ENCODE measurements around the gene HLX. TPM values are rescaled to one million over a fixed set of nuclear protein-coding genes. Genes with fewer than 3 reads are reported as not detected.
A peak's percentile ranks its signal among the peaks of the same experiment; 100 is the strongest.

Gene HLX, protein sequence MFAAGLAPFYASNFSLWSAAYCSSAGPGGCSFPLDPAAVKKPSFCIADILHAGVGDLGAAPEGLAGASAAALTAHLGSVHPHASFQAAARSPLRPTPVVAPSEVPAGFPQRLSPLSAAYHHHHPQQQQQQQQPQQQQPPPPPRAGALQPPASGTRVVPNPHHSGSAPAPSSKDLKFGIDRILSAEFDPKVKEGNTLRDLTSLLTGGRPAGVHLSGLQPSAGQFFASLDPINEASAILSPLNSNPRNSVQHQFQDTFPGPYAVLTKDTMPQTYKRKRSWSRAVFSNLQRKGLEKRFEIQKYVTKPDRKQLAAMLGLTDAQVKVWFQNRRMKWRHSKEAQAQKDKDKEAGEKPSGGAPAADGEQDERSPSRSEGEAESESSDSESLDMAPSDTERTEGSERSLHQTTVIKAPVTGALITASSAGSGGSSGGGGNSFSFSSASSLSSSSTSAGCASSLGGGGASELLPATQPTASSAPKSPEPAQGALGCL
- polyA plus RNA-seq (ENCODE audit: insufficient read length in 10 of 10): 10 to 100 TPM; 14.6 to 22.4 (median 18.0) TPM
- long read RNA-seq, donor 1, full-length matches to known transcripts: 16 of 16 reads
- long read RNA-seq, donor 1, partial matches to known transcripts: 0 of 16 reads
- long read RNA-seq, donor 1, other reads (novel, unspliced or antisense): 0 of 16 reads
- long read RNA-seq, donor 2, full-length matches to known transcripts: 7 of 7 reads
- long read RNA-seq, donor 2, partial matches to known transcripts: 0 of 7 reads
- long read RNA-seq, donor 2, other reads (novel, unspliced or antisense): 0 of 7 reads
- long read RNA-seq, donor 3, full-length matches to known transcripts: 1 of 1 reads
- long read RNA-seq, donor 3, partial matches to known transcripts: 0 of 1 reads
- long read RNA-seq, donor 3, other reads (novel, unspliced or antisense): 0 of 1 reads
- long read RNA-seq, donor 4, full-length matches to known transcripts: 11 of 11 reads
- long read RNA-seq, donor 4, partial matches to known transcripts: 0 of 11 reads
- long read RNA-seq, donor 4, other reads (novel, unspliced or antisense): 0 of 11 reads
- long read RNA-seq, donor 5, full-length matches to known transcripts: 31 of 31 reads
- long read RNA-seq, donor 5, partial matches to known transcripts: 0 of 31 reads
- long read RNA-seq, donor 5, other reads (novel, unspliced or antisense): 0 of 31 reads
- long read RNA-seq, donor 6, full-length matches to known transcripts: 26 of 26 reads
- long read RNA-seq, donor 6, partial matches to known transcripts: 0 of 26 reads
- long read RNA-seq, donor 6, other reads (novel, unspliced or antisense): 0 of 26 reads
- long read RNA-seq, donor 7, full-length matches to known transcripts: 17 of 17 reads
- long read RNA-seq, donor 7, partial matches to known transcripts: 0 of 17 reads
- long read RNA-seq, donor 7, other reads (novel, unspliced or antisense): 0 of 17 reads
- long read RNA-seq, donor 8, full-length matches to known transcripts: 11 of 11 reads
- long read RNA-seq, donor 8, partial matches to known transcripts: 0 of 11 reads
- long read RNA-seq, donor 8, other reads (novel, unspliced or antisense): 0 of 11 reads
- long read RNA-seq, donor 9, full-length matches to known transcripts: 6 of 6 reads
- long read RNA-seq, donor 9, partial matches to known transcripts: 0 of 6 reads
- long read RNA-seq, donor 9, other reads (novel, unspliced or antisense): 0 of 6 reads

DNA sequence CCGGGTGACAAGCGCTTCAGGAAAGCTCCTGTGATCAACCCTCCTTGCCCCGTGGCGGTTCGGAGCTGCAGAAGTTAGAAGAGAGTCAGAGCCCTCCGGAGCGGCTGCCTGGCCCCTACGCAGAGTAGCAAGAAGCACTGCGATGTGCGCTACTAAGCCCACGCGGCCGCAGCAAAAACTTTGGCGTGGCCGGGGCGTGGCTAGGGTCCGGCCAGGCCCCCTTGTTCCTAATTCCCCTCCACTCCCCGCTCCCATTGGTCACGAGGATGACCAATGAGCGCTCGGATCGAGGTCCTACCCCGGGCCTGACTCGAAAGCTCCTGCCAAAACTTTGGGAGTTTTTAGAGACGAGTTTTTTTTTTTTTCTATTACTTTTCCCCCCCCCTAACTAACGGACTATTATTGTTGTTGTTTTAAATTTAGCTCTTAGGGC is at the start of gene HLX:
TSS of gene HLX (plus strand) at position 368 of the 433 bp plus-strand sequence. CDS start 415 bp downstream, outside the sequence.
- DNase-seq: peak; percentile 95 to 98 (median 96)

DNA sequence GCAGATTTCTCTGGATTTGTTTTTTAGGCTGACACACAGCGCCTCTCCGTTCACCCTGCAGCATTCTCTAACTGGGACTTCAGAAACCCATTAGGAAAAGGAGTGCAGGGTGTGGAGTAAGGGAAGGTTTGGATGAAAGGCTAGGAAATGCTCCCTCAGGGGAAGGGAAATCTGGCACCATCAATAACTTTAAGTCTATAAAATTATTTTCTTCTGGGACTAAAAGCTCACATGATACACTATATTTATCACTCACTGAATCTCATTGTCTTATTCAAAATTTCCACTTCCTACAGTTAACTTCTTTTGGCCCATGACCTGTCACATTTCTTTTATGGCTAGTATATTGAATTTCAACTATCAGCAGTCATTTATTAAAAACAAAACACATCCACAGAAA is 45.8 kb upstream of the HLX start:
- peak in 1 of 3 donors; percentile 61 for DNase-seq

DNA sequence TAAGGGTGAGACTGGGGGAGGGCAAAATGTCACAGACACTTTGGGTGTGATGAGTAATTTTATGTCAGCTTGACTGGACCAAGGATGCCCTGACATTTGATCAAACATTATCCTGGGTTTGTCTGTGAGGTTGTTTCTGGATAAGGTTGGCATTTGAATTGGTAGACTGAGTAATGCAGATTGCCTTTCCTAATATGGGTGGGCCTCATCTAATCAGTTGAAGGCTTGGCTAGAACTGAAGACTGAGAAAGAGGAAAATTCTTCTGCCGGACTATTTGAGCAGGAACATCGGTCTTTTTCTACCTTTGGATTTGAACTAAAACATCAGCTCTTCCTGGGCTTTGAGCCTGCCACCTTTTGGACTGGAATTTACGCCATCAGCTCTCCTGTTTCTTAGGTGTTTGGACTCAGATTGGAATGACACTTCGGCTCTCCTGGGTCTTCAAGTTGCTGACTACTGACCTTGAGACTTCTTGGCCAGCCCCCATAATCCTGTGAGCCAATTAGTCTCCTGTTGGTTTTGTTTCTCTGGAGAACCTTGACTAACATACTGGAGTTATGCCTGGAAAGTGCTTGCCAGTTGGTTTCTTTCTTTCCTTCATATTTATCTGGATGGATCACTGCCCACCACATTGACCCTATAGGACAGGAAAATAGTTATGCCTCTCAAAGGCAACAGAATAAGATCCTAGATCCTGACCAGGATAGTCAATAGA is 44.9 kb upstream of the HLX start:
- no peak for DNase-seq

DNA sequence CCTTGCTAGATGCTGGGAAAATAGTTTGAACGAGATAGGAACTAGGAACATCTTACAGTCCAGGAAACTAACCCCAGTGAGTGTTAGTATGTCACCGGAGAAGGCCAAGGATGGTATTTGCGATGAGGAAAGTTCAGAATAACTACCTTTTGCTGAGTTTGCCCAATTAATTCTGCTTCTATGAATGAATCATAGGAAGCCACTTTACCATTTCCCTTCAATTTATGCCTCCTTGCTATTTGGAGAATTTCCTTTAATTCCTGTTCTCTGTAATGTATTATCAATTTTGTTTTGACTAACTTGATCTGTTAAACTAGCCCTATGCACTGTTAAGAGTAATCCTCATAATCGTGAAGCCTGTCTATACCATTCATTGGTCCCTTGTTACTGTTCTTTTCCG is 40.7 kb upstream of the HLX start:
- no peak for DNase-seq

DNA sequence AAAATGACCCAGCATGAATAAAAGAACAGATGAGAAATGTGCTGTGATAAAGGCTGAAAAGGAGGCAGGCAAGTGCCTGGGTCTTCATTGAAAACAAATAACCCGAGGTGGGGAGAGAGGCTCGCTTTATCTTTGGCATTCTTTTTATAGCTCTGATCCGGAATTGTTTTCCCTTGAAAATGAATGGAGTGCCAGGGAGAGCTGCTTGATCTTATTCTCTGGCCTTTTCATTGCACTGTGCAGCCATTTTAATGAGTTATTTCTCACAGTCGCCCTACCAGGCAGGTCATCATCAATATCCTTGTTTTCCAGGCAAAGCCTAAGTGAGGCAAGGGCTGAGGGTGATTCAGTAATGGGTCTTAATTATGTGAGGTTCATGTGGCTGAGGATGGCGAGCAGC is 39.8 kb upstream of the HLX start:
- no peak for DNase-seq

DNA sequence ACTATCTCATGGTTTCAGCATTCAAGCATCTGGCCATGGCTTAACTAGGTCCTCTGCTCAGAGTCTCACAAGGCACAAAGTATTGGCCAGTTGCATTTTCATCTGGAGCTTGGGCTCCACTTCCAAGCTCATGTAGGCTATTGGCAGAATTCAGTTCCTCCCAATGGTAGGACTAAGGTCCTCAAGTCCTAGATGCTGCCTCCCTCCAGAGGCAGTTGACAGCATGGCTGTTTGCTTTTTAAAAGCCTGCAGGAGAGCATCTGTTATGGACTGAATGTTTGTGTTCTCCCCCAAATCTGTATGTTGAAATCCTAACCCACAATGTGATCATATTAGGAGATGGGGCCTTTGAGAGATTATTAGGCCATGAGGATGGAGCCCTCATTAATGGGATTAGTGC is 38.0 kb upstream of the HLX start:
- DNase-seq: no peak

DNA sequence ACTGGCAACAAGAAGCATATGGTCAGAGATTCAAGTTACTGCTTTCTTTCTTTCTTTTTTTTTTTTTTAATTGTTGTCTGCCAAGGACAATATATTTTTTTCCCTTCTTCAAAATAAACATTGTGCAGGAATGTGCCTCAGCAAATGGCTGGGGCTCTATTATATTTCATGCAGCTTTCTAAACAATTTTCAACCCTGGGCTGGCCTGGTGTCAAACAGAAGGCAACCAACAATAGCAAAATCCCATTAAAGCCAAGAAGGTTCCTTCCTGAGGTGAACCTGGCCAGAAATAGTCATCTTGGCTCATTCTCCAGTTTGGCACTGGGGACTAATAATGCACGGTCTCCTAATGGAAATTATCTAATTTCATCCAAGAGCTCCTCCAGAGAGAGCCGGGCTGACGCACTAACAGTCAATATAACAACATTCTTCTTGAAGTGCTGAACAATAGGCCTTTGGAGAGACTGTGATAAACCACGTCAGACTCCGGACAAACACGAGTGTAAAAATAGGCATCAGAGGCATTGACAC is 35.7 kb upstream of the HLX start:
- peak; percentile 63 to 94 (median 82) for DNase-seq

DNA sequence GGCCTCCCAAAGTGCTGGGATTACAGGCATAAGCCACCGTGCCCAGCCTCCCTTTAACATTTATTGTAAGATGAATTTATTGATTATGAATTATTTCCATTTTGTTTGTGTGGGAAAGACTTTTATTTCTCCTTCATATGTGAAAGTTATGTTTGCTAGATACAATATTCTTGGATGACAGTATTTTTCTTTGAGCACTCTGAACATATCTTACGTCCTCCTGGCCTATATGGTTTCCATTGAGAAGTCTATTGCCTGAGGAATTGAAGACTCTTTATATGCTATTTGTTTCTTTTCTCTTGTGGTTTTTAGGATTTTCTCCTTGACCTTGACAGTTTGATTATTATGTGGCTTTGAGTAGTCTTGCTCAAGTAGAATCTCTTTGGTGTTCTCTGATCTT is 26.8 kb upstream of the HLX start:
- no peak for DNase-seq

DNA sequence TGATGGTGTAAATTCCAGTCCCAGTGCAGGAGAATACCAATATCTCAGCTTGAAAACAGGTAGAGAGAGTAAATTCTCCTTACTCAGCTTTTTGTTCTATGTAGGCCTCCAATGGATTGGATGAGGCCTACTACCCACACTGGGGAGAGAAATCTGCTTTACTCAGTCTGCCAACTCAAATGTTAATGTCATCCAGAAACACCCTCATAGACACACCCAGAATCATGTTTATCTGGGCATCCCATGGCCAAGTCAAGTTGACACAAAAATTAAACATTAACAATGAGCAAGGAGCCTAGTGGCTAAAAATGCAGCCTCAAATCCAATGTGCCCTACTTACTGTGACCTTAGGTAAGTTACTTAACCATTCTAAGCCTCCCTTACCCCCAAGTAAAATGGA is 6.9 kb upstream of the HLX start:
- no peak for DNase-seq

DNA sequence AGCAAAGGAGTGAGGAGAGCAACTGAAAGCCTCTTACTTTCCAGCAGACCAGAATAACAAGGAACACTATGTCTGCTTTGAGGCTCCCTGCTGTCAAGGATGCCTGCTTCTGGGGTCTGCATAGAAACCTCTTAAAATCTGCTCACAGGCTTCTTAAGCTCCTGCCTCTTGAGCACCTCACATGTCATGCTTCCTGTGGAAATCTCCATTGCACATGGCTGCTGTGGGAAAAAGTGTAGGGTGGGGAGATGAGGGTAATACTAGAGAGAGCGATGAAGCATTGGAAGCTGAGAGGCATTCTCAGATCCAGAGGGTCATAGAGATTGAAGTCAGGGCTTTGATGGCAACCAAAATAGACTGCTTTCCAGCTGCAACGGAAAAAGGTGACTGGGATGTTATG is 6.2 kb upstream of the HLX start:
- DNase-seq: no peak

DNA sequence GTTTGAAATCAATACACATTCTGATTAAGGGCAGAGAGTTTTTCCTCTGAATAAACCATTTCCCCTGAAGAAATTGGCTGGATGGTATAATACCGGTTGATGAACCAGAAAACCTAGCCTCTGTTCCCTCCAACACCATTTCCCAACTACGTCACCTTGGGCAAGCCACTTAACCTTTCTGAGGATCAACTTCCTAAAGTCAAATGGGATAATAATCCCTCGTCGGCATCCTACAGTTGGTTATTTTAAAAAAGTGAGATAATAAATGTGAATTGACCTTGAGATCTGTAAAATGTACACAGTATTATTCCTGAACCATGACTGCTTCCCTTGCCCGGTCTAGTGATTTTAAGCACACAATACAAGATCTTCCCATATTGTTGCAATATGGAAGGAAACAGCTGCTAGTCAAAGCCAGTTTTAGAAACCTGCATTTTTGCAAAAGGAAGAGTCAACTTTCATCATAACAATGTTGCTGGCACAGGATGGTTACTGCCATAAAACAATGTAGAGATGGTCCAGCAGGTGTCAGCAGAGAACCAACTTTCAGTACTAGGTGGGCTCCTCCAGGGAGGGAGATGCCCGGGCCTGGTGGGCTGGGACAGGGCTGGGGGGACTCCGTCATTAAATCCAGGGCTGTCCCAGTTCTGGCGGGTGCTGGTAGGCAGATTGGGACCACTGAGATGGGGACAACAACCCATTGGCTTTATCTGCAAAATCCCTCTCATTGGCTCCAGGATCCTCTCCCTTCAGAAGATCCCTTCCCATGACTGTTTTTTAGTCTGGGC is 5.2 kb upstream of the HLX start:
- peak; percentile 60 to 87 (median 73) for DNase-seq

DNA sequence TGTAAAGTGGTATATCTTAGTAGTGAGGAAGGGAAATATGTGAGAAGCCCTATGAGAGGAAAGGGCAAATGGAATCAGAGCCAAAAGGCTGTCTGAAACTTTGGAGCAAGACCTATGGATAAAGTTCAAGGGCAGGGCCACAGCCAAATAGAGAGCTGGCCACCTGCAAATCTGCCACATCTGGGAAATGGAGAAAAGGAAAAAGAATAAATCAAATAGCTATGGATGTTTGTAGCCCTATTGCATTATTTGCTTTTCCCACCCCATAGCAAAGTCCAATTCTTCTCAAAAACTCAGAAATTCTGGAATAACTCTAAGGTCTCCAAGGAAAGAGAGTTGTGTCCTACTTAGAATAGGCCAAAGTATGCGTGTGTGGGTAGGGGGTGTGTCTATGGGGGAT is 4.0 kb upstream of the HLX start:
- DNase-seq: peak in 1 of 3 donors; percentile 70

DNA sequence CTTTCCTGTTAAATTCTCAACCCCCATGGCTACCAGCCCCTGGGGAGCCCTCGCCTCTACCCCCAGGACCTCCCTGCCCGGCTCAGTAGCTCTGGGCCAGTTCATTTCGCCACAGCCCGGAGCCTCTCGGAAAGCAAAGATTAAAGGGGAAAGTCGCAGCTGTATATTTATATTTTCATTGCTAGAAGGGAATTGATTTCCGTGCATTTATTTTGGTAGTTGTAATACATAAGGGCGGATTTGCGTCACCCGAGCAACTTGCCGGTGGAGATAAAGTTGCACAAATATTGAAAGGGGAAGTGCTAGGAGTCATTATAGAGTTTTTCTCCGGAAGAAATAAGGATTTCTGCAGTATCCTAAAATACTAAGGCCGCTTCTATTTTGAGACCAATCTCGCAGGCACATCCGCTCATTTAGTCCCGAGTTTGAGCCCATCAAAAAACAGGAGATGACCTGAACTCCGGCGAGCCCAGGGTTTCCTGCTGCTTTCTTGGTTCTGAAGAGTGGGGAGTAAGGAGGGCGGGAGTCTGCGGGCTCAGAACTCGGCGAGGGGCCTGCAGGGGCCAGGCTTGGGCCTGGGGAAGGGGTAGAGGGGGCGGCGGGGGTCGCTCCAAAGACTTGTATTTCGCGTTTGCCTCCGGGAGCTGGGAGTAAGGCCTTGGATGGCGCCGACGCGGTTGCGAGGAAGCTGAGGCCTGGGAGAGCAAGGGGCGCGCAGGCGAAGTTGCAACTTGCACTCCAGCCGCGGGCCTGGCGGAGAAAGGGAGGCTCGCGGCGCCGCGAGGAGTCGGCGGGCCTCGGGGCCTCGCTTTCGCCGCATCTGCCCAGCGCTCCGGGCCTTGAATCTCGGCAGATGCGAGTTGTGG is 2.5 kb upstream of the HLX start:
- peak in 1 of 3 donors; percentile 73 for DNase-seq

DNA sequence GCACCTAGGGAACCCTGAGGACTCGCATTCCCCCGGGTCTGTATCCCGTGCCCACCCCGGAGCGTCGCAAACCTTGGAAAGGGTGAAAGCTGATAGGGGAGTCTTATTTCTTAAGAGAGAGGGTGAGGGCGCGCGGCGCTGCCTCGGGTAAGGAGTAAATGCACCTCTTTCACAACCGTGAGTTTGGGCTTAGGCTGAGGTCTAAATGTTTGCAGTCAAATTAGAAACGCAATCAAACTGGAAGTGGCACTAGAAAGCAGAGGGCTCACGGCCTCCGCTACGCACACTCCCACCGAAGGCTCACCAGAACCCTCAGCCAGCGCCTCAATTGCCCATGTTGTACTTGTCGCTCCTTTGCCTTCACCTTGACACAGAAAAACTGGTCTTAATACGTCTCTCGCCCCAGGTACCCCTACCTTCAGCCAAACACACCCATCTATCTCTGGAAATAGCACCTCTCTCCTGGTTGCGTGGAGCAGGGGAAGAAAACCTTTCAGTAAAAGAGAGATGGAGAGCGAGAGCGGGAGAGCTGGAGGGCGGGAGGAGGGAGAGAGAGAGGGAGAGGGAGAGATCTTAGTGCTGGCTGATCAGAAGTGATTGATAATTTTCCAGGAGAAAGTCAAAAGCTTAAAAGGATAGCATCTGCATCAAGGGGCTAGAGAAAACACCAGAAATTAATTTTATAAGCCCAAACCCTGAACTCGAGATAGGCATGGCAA is 1.7 kb upstream of the HLX start:
- DNase-seq: no peak

DNA sequence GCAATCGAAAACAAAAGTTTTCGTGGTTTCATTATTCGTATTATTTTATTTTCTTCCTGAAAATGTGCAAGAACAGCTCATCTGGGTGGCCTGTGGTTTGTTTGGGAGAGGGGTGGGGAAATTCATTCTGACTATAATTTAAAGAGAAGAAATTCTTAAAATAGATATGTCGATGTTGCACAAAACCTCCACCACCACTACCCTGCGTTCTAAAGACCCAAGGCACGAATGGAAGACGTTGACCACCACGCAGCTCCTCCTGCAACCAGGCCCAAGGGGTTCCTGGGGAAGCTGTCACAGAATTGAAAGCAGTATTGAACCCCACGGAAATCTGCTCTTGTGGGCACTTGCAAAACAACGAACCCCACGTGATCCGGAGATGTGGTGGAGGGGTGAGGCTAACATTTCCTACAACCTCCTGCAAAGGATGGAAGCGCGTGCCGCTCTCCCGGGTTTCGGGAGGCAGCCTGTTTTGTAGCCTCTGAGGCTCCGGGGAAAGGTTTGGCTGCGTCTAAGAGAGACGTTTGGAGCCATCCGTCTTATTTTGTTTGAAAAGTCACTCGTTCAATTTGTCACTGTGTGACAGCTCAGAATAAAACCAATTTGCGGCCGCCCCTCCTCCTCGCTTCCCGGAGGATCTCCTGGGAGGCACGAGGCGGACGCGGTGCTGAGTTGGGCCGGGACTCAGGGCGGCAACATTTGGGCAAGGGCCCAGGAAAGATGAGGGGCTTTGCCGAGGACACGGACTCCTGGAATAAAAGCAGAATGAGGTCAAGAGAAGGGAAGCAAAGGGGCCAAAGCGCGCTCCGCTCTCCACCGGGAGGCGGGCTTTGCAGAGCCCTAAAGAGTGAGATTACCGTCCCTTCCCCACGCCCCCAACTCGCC is 810 bp upstream of the HLX start:
- DNase-seq: peak in 1 of 3 donors; percentile 72
